ENCODE results near the gene CCR3. TPM values are rescaled to one million over a fixed set of nuclear protein-coding genes. Genes with fewer than 3 reads are reported as not detected.

CCR3 gene
- total and polyA plus RNA-seq, 9 of the 15 experiments (the other 6 are each of a cell fraction or from before 2014, with no cell fraction given) = not detected

GRCh38 chr3:46252980-46253379, 10.7 kb downstream of the CCR3 start:
- in situ Hi-C loops (cut with MboI) = no loop called here
- 0% methylated on average over 1 of the region's 1 CpG for WGBS (ENCODE audit: insufficient coverage, low coverage, missing lambda C conversion rate)

More at GRCh38 chr3:46252980-46253379, 10.7 kb downstream of the CCR3 start:
- POLR2A ChIA-PET = no interaction called here
- H3K9me1 ChIP-seq (ENCODE audit: control insufficient read depth, insufficient read depth, low read length) = no peaks in the 10 kb centered on the region
- H3K79me2 ChIP-seq (ENCODE audit: control insufficient read depth, insufficient read depth, low read length) = no peaks in the 10 kb centered on the region
- FAIRE-seq = no peak
- no TSS peak for BruUV-seq (replicated peaks)
- intact Hi-C loops (cut with micrococcal nuclease) = no loop called here
- H2AFZ ChIP-seq (ENCODE audit: low read depth, low read length) = no peak overlapping the region
- no peaks in the 10 kb centered on the region for H4K20me1 ChIP-seq (replicated peaks; ENCODE audit: control insufficient read depth, insufficient read depth, low read length)
- no peaks in the 10 kb centered on the region for H3K27me3 ChIP-seq (ENCODE audit: control insufficient read depth in 2 of 2, insufficient read depth in 2 of 2, low read length in 2 of 2)
- H3K4me2 ChIP-seq (ENCODE audit: insufficient read depth, low read length) = no peak overlapping the region
- H3K9ac ChIP-seq (ENCODE audit: insufficient read depth in 1 of 2, low read depth in 2 of 2, low read length in 2 of 2) = no peak overlapping the region
- CTCF ChIA-PET (ENCODE audit: low intra/inter-chr PET ratio) = no interaction called here
- DNase-seq (ENCODE audit: extremely low read depth in 1 of 4, low spot score in 3 of 4) = no peak
- no peaks in the 10 kb centered on the region for H3K36me3 ChIP-seq (ENCODE audit: control insufficient read depth, insufficient read depth, low read length)
- TF ChIP-seq ZNF444 (CRISPR knock-in tag; IDR thresholded peaks at IDR 0.05) (no peak), TARDBP (IDR thresholded peaks at IDR 0.05) (no peak), SRSF3 (IDR thresholded peaks at IDR 0.05; ENCODE audit: insufficient read depth, low read length) (no peak), GTF2B (IDR thresholded peaks at IDR 0.05; ENCODE audit: extremely low read depth, insufficient read length) (no peak), CCAR2 (IDR thresholded peaks at IDR 0.05; ENCODE audit: low read depth, low read length) (no peak), RBM22 (IDR thresholded peaks at IDR 0.05; ENCODE audit: low read depth, low read length, poor library complexity, severe bottlenecking) (no peak), MTA2 (IDR thresholded peaks at IDR 0.05; ENCODE audit: low read depth) (no peak), XRCC5 (IDR thresholded peaks at IDR 0.05; ENCODE audit: low read depth, low read length) (no peak), ZNF277 (CRISPR knock-in tag; IDR thresholded peaks at IDR 0.05; ENCODE audit: borderline replicate concordance) (no peak), ERF (CRISPR knock-in tag; IDR thresholded peaks at IDR 0.05) (no peak), ZNF174 (CRISPR knock-in tag; IDR thresholded peaks at IDR 0.05) (no peak)
- TF ChIP-seq, protein P1, sequence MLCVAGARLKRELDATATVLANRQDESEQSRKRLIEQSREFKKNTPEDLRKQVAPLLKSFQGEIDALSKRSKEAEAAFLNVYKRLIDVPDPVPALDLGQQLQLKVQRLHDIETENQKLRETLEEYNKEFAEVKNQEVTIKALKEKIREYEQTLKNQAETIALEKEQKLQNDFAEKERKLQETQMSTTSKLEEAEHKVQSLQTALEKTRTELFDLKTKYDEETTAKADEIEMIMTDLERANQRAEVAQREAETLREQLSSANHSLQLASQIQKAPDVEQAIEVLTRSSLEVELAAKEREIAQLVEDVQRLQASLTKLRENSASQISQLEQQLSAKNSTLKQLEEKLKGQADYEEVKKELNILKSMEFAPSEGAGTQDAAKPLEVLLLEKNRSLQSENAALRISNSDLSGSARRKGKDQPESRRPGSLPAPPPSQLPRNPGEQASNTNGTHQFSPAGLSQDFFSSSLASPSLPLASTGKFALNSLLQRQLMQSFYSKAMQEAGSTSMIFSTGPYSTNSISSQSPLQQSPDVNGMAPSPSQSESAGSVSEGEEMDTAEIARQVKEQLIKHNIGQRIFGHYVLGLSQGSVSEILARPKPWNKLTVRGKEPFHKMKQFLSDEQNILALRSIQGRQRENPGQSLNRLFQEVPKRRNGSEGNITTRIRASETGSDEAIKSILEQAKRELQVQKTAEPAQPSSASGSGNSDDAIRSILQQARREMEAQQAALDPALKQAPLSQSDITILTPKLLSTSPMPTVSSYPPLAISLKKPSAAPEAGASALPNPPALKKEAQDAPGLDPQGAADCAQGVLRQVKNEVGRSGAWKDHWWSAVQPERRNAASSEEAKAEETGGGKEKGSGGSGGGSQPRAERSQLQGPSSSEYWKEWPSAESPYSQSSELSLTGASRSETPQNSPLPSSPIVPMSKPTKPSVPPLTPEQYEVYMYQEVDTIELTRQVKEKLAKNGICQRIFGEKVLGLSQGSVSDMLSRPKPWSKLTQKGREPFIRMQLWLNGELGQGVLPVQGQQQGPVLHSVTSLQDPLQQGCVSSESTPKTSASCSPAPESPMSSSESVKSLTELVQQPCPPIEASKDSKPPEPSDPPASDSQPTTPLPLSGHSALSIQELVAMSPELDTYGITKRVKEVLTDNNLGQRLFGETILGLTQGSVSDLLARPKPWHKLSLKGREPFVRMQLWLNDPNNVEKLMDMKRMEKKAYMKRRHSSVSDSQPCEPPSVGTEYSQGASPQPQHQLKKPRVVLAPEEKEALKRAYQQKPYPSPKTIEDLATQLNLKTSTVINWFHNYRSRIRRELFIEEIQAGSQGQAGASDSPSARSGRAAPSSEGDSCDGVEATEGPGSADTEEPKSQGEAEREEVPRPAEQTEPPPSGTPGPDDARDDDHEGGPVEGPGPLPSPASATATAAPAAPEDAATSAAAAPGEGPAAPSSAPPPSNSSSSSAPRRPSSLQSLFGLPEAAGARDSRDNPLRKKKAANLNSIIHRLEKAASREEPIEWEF (CRISPR knock-in tag; IDR thresholded peaks at IDR 0.05) = no peak
- H3K4me1 ChIP-seq (replicated peaks in 1 of 2; ENCODE audit: control insufficient read depth in 2 of 2, insufficient read depth in 2 of 2, low read length in 2 of 2) = no peaks in the 10 kb centered on the region
- no peak for ATAC-seq
- H3K27ac ChIP-seq (ENCODE audit: extremely low read depth, low read depth, low read length) = no peak overlapping the region
- H3K9me3 ChIP-seq (replicated peaks; ENCODE audit: control insufficient read depth, insufficient read depth, low read depth, low read length) = no peaks in the 10 kb centered on the region
- no peak overlapping the region for H3K4me3 ChIP-seq

Measured in K562 (cell line).